ENCODE measurements around the gene PCDHGB4. TPM values are rescaled to one million over a fixed set of nuclear protein-coding genes. Genes with fewer than 3 reads are reported as not detected.
A peak's percentile ranks its signal among the peaks of the same experiment; 100 is the strongest.
"Not testable (repeated sequence)": the region's sequence is repeated elsewhere in the genome, so short reads cannot be mapped to it uniquely, and the experiment has no call there.

Gene PCDHGB4
- total RNA-seq, 2 donors from 2014 or later, result 0.08 to 0.10 TPM

GRCh38 chr5:141415275-141415618 is 27.7 kb downstream of the PCDHGB4 start:
- H3K36me3 Mint-ChIP-seq (ENCODE audit: low read depth); H3K9me3 ChIP-seq (ENCODE audit: control insufficient read depth, low read length, poor library complexity, severe bottlenecking); DNase-seq; ATAC-seq; H3K4me1 Mint-ChIP-seq: not testable (repeated sequence)
- Mint-ChIP-seq H3K27me3 (peaks cover 57% of the 10 kb centered on the region), H3K4me3 (peak overlapping the region; percentile 19), H3K27ac (peak overlapping the region; percentile 2)

- ATAC-seq (peak; percentile 63), DNase-seq (peak in 1 of 3 donors; percentile 38)
- Mint-ChIP-seq H3K27me3 (peaks cover 80% of the 10 kb centered on the region), H3K4me3 (peak within 1 kb of the TSS; percentile 43), H3K27ac (peak within 1 kb of the TSS; percentile 60)
- H3K36me3 Mint-ChIP-seq (ENCODE audit: low read depth); H3K4me1 Mint-ChIP-seq; H3K9me3 ChIP-seq (ENCODE audit: control insufficient read depth, low read length, poor library complexity, severe bottlenecking): not testable (repeated sequence)
Measured at GRCh38 chr5:141417494-141418172, 30.1 kb downstream of the PCDHGB4 start, which contains the start of gene PCDHGB7. PCDHGB7 (plus strand) TSS chr5:141417677; CDS start chr5:141417860, 183 bp downstream.

- Mint-ChIP-seq H3K27me3 (peaks cover 66% of the 10 kb centered on the region), H3K4me3 (peak overlapping the region; percentile 43), H3K4me1 (no peaks in the 10 kb centered on the region), H3K27ac (peak overlapping the region; percentile 60), H3K36me3 (ENCODE audit: low read depth) (peaks cover 6% of the 10 kb centered on the region)
- DNase-seq, result no peak
- ATAC-seq, result no peak
- peaks cover 9% of the 10 kb centered on the region for H3K9me3 ChIP-seq (ENCODE audit: control insufficient read depth, low read length, poor library complexity, severe bottlenecking)
Measured at GRCh38 chr5:141419074-141419880, 31.8 kb downstream of the PCDHGB4 start.

GRCh38 chr5:141420855-141421488 is 33.5 kb downstream of the PCDHGB4 start, which contains the start of gene PCDHGA11:
PCDHGA11 (plus strand) TSS chr5:141421051; CDS start chr5:141421228, 177 bp downstream.
- no peak for DNase-seq
- peak within 1 kb of the TSS; percentile 72 for H3K4me3 Mint-ChIP-seq
- H3K36me3 Mint-ChIP-seq (ENCODE audit: low read depth), result peaks cover 7% of the 10 kb centered on the region
- no peaks in the 10 kb centered on the region for H3K4me1 Mint-ChIP-seq
- H3K9me3 ChIP-seq (ENCODE audit: control insufficient read depth, low read length, poor library complexity, severe bottlenecking), result peaks cover 9% of the 10 kb centered on the region
- peaks cover 67% of the 10 kb centered on the region for H3K27me3 Mint-ChIP-seq
- peak within 1 kb of the TSS; percentile 65 for H3K27ac Mint-ChIP-seq
- ATAC-seq, result no peak

GRCh38 chr5:141421489-141421855 is 34.0 kb downstream of the PCDHGB4 start:
- Mint-ChIP-seq H3K36me3 (ENCODE audit: low read depth) (peaks cover 7% of the 10 kb centered on the region), H3K27me3 (peaks cover 72% of the 10 kb centered on the region), H3K4me1 (no peaks in the 10 kb centered on the region), H3K27ac (peak overlapping the region; percentile 65), H3K4me3 (no peak overlapping the region)
- ATAC-seq (no peak), DNase-seq (no peak)
- peaks cover 9% of the 10 kb centered on the region for H3K9me3 ChIP-seq (ENCODE audit: control insufficient read depth, low read length, poor library complexity, severe bottlenecking)

GRCh38 chr5:141422742-141423291 is 35.3 kb downstream of the PCDHGB4 start:
- Mint-ChIP-seq H3K4me1 (no peaks in the 10 kb centered on the region), H3K27me3 (peaks cover 70% of the 10 kb centered on the region), H3K4me3 (no peak overlapping the region), H3K27ac (no peak overlapping the region), H3K36me3 (ENCODE audit: low read depth) (peaks cover 7% of the 10 kb centered on the region)
- DNase-seq (no peak), ATAC-seq (no peak)
- peaks cover 9% of the 10 kb centered on the region for H3K9me3 ChIP-seq (ENCODE audit: control insufficient read depth, low read length, poor library complexity, severe bottlenecking)

- Mint-ChIP-seq H3K27me3 (peaks cover 58% of the 10 kb centered on the region), H3K4me3 (no peak overlapping the region), H3K36me3 (ENCODE audit: low read depth) (peaks cover 6% of the 10 kb centered on the region), H3K4me1 (no peaks in the 10 kb centered on the region), H3K27ac (no peak overlapping the region)
- H3K9me3 ChIP-seq (ENCODE audit: control insufficient read depth, low read length, poor library complexity, severe bottlenecking), result peaks cover 8% of the 10 kb centered on the region
- ATAC-seq, result no peak
- DNase-seq, result no peak
Measured at GRCh38 chr5:141427783-141428426, 40.4 kb downstream of the PCDHGB4 start.

GRCh38 chr5:141430332-141431113 is 43.0 kb downstream of the PCDHGB4 start, which contains the start of gene PCDHGA12:
PCDHGA12 (plus strand) TSS chr5:141430507; CDS start chr5:141430760, 253 bp downstream.
- peaks cover 4% of the 10 kb centered on the region for H3K36me3 Mint-ChIP-seq (ENCODE audit: low read depth)
- no peak for DNase-seq
- H3K4me1 Mint-ChIP-seq, result no peaks in the 10 kb centered on the region
- peak; percentile 37 for ATAC-seq
- H3K27ac Mint-ChIP-seq, result peak within 1 kb of the TSS; percentile 8
- H3K9me3 ChIP-seq (ENCODE audit: control insufficient read depth, low read length, poor library complexity, severe bottlenecking), result peaks cover 8% of the 10 kb centered on the region
- peaks cover 58% of the 10 kb centered on the region for H3K27me3 Mint-ChIP-seq
- peak within 1 kb of the TSS; percentile 67 for H3K4me3 Mint-ChIP-seq

- Mint-ChIP-seq H3K36me3 (ENCODE audit: low read depth) (peaks cover 4% of the 10 kb centered on the region), H3K27ac (peak overlapping the region; percentile 8), H3K27me3 (peaks cover 53% of the 10 kb centered on the region), H3K4me1 (no peaks in the 10 kb centered on the region), H3K4me3 (no peak overlapping the region)
- DNase-seq (no peak), ATAC-seq (no peak)
- H3K9me3 ChIP-seq (ENCODE audit: control insufficient read depth, low read length, poor library complexity, severe bottlenecking), result peaks cover 8% of the 10 kb centered on the region
Measured at GRCh38 chr5:141431286-141431685, 43.8 kb downstream of the PCDHGB4 start.

- not testable (repeated sequence) for H3K36me3 Mint-ChIP-seq (ENCODE audit: low read depth); H3K4me1 Mint-ChIP-seq; H3K9me3 ChIP-seq (ENCODE audit: control insufficient read depth, low read length, poor library complexity, severe bottlenecking); ATAC-seq; DNase-seq
- peaks cover 51% of the 10 kb centered on the region for H3K27me3 Mint-ChIP-seq
- peak overlapping the region; percentile 10 for H3K4me3 Mint-ChIP-seq
- H3K27ac Mint-ChIP-seq, result peak overlapping the region; percentile 8
Measured at GRCh38 chr5:141432308-141432707, 44.8 kb downstream of the PCDHGB4 start.

- not testable (repeated sequence) for H3K36me3 Mint-ChIP-seq (ENCODE audit: low read depth); ATAC-seq; H3K9me3 ChIP-seq (ENCODE audit: control insufficient read depth, low read length, poor library complexity, severe bottlenecking); DNase-seq; H3K4me1 Mint-ChIP-seq; H3K27ac Mint-ChIP-seq
- peaks cover 52% of the 10 kb centered on the region for H3K27me3 Mint-ChIP-seq
- H3K4me3 Mint-ChIP-seq, result peak overlapping the region; percentile 2
Measured at GRCh38 chr5:141432726-141433125, 45.2 kb downstream of the PCDHGB4 start.

GRCh38 chr5:141434006-141434405 is 46.5 kb downstream of the PCDHGB4 start:
- H3K4me3 Mint-ChIP-seq, result no peak overlapping the region
- H3K9me3 ChIP-seq (ENCODE audit: control insufficient read depth, low read length, poor library complexity, severe bottlenecking), result peaks cover 5% of the 10 kb centered on the region
- peaks cover 47% of the 10 kb centered on the region for H3K27me3 Mint-ChIP-seq
- peaks cover 4% of the 10 kb centered on the region for H3K36me3 Mint-ChIP-seq (ENCODE audit: low read depth)
- ATAC-seq (no peak), DNase-seq (no peak)
- H3K27ac Mint-ChIP-seq, result no peak overlapping the region
- H3K4me1 Mint-ChIP-seq, result no peaks in the 10 kb centered on the region
